SK-MEL-5 (cell line): Measurements from ENCODE around the gene AURKAIP1. TPM values are rescaled to one million over a fixed set of nuclear protein-coding genes. Genes with fewer than 3 reads are reported as not detected.
"Not testable (repeated sequence)": the region's sequence is repeated elsewhere in the genome, so short reads cannot be mapped to it uniquely, and the experiment has no call there.

Source experiments
- DNase-seq: peaks from one replicate; pipeline ENCODE4 v3.0.0-alpha.2; 2016; ENCODE audit warnings: low read depth, low spot score
- in situ Hi-C: cut with HindIII; loops from 2 replicates; pipeline ENCODE4 v1.10.0; 2016; ENCODE audit warnings: low sequenced_read_pairs, high pct_unique_total_duplicates, low pct_unique_long_range_greater_than_20kb
- total RNA-seq: library from RNA; depleted of rRNA; stranded (reverse); fragments of >200 nt; shearing (Covaris generic); gene quantifications from 2 replicates; pipeline ENCODE4 v1.2.3, GENCODE V29; 2014

The AURKAIP1 gene
- total RNA-seq, 1 experiment from 2014 or later, result 136 TPM

- in situ Hi-C loops, result no loop called here
Measured at GRCh38 chr1:1394116-1394515, 19.1 kb upstream of the AURKAIP1 start.

GRCh38 chr1:1393428-1393827 lies 18.4 kb upstream of the AURKAIP1 start:
- in situ Hi-C loops, result no loop called here
- DNase-seq, result no peak

More at GRCh38 chr1:1394116-1394515, 19.1 kb upstream of the AURKAIP1 start:
- DNase-seq, result no peak

GRCh38 chr1:1393014-1393413 lies 18.0 kb upstream of the AURKAIP1 start:
- DNase-seq, result no peak
- in situ Hi-C loops, result no loop called here

- DNase-seq, result no peak
- in situ Hi-C loops, result no loop called here
Measured at GRCh38 chr1:1391225-1391624, 16.2 kb upstream of the AURKAIP1 start.

GRCh38 chr1:1390675-1391074 lies 15.7 kb upstream of the AURKAIP1 start:
- no peak for DNase-seq
- in situ Hi-C loops, result no loop called here

- in situ Hi-C loops, result no loop called here
- DNase-seq, result no peak
Measured at GRCh38 chr1:1388078-1388472, 13.1 kb upstream of the AURKAIP1 start.

- in situ Hi-C loops, result no loop called here
Measured at GRCh38 chr1:1387098-1388077, 12.4 kb upstream of the AURKAIP1 start.

GRCh38 chr1:1385931-1386330 lies 10.9 kb upstream of the AURKAIP1 start:
- no peak for DNase-seq
- in situ Hi-C loops, result no loop called here

More at GRCh38 chr1:1387098-1388077, 12.4 kb upstream of the AURKAIP1 start:
- DNase-seq, result no peak

- in situ Hi-C loops, DNase-seq: not testable (repeated sequence)
Measured at GRCh38 chr1:1385339-1385738, 10.3 kb upstream of the AURKAIP1 start.

- no peak for DNase-seq
- in situ Hi-C loops, result no loop called here
Measured at GRCh38 chr1:1381294-1381693, 6.3 kb upstream of the AURKAIP1 start.

- no peak for DNase-seq
- in situ Hi-C loops, result no loop called here
Measured at GRCh38 chr1:1380860-1381259, 5.9 kb upstream of the AURKAIP1 start.

GRCh38 chr1:1377540-1378205 lies 2.7 kb upstream of the AURKAIP1 start:
- no peak for DNase-seq
- in situ Hi-C loops, result no loop called here

- DNase-seq, result no peak
- in situ Hi-C loops, result no loop called here
Measured at GRCh38 chr1:1376551-1377226, 1.7 kb upstream of the AURKAIP1 start.

- DNase-seq, result peak; percentile 40
- in situ Hi-C loops, result no loop called here
Measured at GRCh38 chr1:1374589-1374928, 448 bp downstream of the AURKAIP1 start.

- in situ Hi-C loops, result no loop called here
- DNase-seq, result no peak
Measured at GRCh38 chr1:1373815-1374588, 1.0 kb downstream of the AURKAIP1 start.

GRCh38 chr1:1373051-1373814 lies 1.8 kb downstream of the AURKAIP1 start:
- in situ Hi-C loops, result no loop called here
- DNase-seq, result no peak
